Epithelial cell of proximal tubule (primary cell): ENCODE data around the gene CNOT8. TPM values are rescaled to one million over a fixed set of nuclear protein-coding genes. Genes with fewer than 3 reads are reported as not detected.
"Not testable (repeated sequence)": the region's sequence is repeated elsewhere in the genome, so short reads cannot be mapped to it uniquely, and the experiment has no call there.

ENCODE experiments used
- DNase-seq: peaks from one replicate; pipeline ENCODE4 v3.0.0-alpha.2; 2011; ENCODE audit warnings: low read depth
- H3K4me3 ChIP-seq: 2 replicates; pipeline ENCODE4 v1.5.1; 2011; ENCODE audit warnings: low read depth, mild to moderate bottlenecking, low read length
- CTCF ChIP-seq: conservative IDR thresholded peaks from 2 replicates; pipeline ENCODE4 v1.5.1; 2012; ENCODE audit warnings: low read depth, mild to moderate bottlenecking, low read length
- total RNA-seq: library from RNA; depleted of rRNA; stranded (reverse); fragments of >200 nt; gene quantifications from 2 replicates; pipeline ENCODE4 v1.2.3, GENCODE V29; 2015

CNOT8 gene
- total RNA-seq, 1 donor from 2014 or later: 74.7 TPM

GRCh38 chr5:154901913-154902312 is 43.5 kb downstream of the CNOT8 start:
- H3K4me3 ChIP-seq: no peak overlapping the region
- TF ChIP-seq CTCF: no peak
- no peak for DNase-seq

GRCh38 chr5:154905601-154906000 is 47.2 kb downstream of the CNOT8 start:
- DNase-seq: not testable (repeated sequence)

GRCh38 chr5:154916874-154917273 is 58.4 kb downstream of the CNOT8 start:
- TF ChIP-seq CTCF: no peak
- no peak for DNase-seq
- H3K4me3 ChIP-seq: no peak overlapping the region

More at GRCh38 chr5:154905601-154906000, 47.2 kb downstream of the CNOT8 start:
- H3K4me3 ChIP-seq: not testable (repeated sequence)

- no peak for DNase-seq
- no peak overlapping the region for H3K4me3 ChIP-seq
- TF ChIP-seq CTCF: no peak
Measured at GRCh38 chr5:154917757-154918156, 59.3 kb downstream of the CNOT8 start.

GRCh38 chr5:154923441-154924430 is 65.3 kb downstream of the CNOT8 start:
- no peak overlapping the region for H3K4me3 ChIP-seq
- no peak for DNase-seq
- TF ChIP-seq CTCF: no peak

Other genes starting within 250 kb of the CNOT8 start
- 106 and 111 TPM in 2 replicates for gene LARP1, start 103.2 kb upstream of the CNOT8 start, total RNA-seq
- 0.52 and 0.72 TPM in 2 replicates for gene FAXDC2, start 8.0 kb upstream of the CNOT8 start, total RNA-seq
- 13.0 and 22.6 TPM in 2 replicates for gene GEMIN5, start 79.6 kb downstream of the CNOT8 start, total RNA-seq
- 20.3 and 52.2 TPM in 2 replicates for gene MRPL22, start 82.4 kb downstream of the CNOT8 start, total RNA-seq
- not detected in 2 replicates for gene KIF4B, start 155.1 kb downstream of the CNOT8 start, total RNA-seq